Motor neuron (in vitro differentiated cells): ENCODE results near the gene AKAP12. TPM values are rescaled to one million over a fixed set of nuclear protein-coding genes. Genes with fewer than 3 reads are reported as not detected.
"Not testable (repeated sequence)": the region's sequence is repeated elsewhere in the genome, so short reads cannot be mapped to it uniquely, and the experiment has no call there.

Experiments
- ATAC-seq, 8 experiments: fragments of 200-7000 bp; cut with Tn5 transposase; replicated peaks in 6 of 8; 2 replicates each; pipeline ENCODE4 v1.8.0; 2021; ENCODE audit warnings: mild to moderate bottlenecking in 8 of 8, moderate library complexity in 8 of 8
- H3K27ac ChIP-seq, 2 donors: fragments of 250-450 bp; sonication (Bioruptor Pico); 2 replicates each; pipeline ENCODE4 v1.9.0; 2021; ENCODE audit warnings: antibody characterized with exemption in 2 of 2, mild to moderate bottlenecking in 2 of 2, moderate library complexity in 1 of 2
- H3K4me1 ChIP-seq, 2 donors: fragments of 250-450 bp; sonication (Bioruptor Pico); replicated peaks in 1 of 2; 2 replicates each; pipeline ENCODE4 v1.6.1; 2021; ENCODE audit warnings: antibody characterized with exemption in 2 of 2, mild to moderate bottlenecking in 2 of 2, moderate library complexity in 1 of 2
- H3K4me3 ChIP-seq, 5 donors: fragments of 250-450 bp; sonication (Bioruptor Pico); 2 replicates each; pipeline ENCODE4 v1.9.0; 2021; ENCODE audit warnings: antibody characterized with exemption in 5 of 5, mild to moderate bottlenecking in 5 of 5, moderate library complexity in 4 of 5
- WGBS, 10 experiments: fragments of 450-650 bp; shearing (Covaris generic); methylation state at CpG; one replicate each; pipeline ENCODE4 v1.0.0; 2022; 5-methylcytosine and 5-hydroxymethylcytosine counted together
- in situ Hi-C, 9 experiments: fragments of 400-800 bp; cut with MboI; loops; one replicate each; pipeline ENCODE4 v1.15.0; 2021; ENCODE audit warnings: low sequenced_read_pairs in 9 of 9, low pct_unique_long_range_greater_than_20kb in 2 of 9; ENCODE audit not compliant: unreplicated experiment in 9 of 9
- total RNA-seq, 8 experiments: library from RNA; unstranded; fragments of 300-600 nt; gene quantifications; 2 replicates each; pipeline versions ENCODE4 v1.2.3 to v1.2.4, GENCODE V29; 2022

AKAP12 gene
- total RNA-seq, 8 experiments from 2014 or later, result 71.1 to 553 (median 180) TPM

- Histone ChIP-seq H3K27ac (no peak overlapping the region), H3K4me3 (no peak overlapping the region), H3K4me1 (peaks cover 20 to 22% of the 10 kb centered on the region in 2 donors)
- WGBS, 10 experiments, result 65 to 100% (median 78%) methylated on average over 1 to 6 of the region's 6 CpGs; no CpG with 5 or more reads in 2 of the 10 experiments
- ATAC-seq, result peak in 2 of 8 experiments; percentile 9 to 59
- in situ Hi-C loops, result no loop called here
Measured at GRCh38 chr6:151370509-151371078, 130.8 kb downstream of the AKAP12 start.

- Histone ChIP-seq H3K27ac (no peak overlapping the region), H3K4me1 (peaks cover 20 to 22% of the 10 kb centered on the region in 2 donors), H3K4me3 (no peak overlapping the region)
- in situ Hi-C loops, result no loop called here
- 70 to 100% (median 94%) methylated on average over 1 to 5 of the region's 5 CpGs; no CpG with 5 or more reads in 2 of the 10 experiments for WGBS, 10 experiments
- ATAC-seq, result no peak
Measured at GRCh38 chr6:151372164-151372563, 132.4 kb downstream of the AKAP12 start.

- H3K27ac ChIP-seq, result peak overlapping the region; percentile 34 to 52
Measured at GRCh38 chr6:151374036-151374683, 134.4 kb downstream of the AKAP12 start.

GRCh38 chr6:151375833-151376232 lies 136.1 kb downstream of the AKAP12 start:
- in situ Hi-C loops, result no loop called here
- Histone ChIP-seq H3K4me3 (no peak overlapping the region), H3K4me1 (peaks cover 20 to 22% of the 10 kb centered on the region in 2 donors), H3K27ac (no peak overlapping the region)
- no peak for ATAC-seq
- WGBS, 10 experiments, result 29 to 100% (median 79%) methylated on average over 1 to 2 of the region's 2 CpGs; no CpG with 5 or more reads in 1 of the 10 experiments

More at GRCh38 chr6:151374036-151374683, 134.4 kb downstream of the AKAP12 start:
- 31 to 100% (median 43%) methylated on average over 1 to 5 of the region's 5 CpGs; no CpG with 5 or more reads in 3 of the 10 experiments for WGBS, 10 experiments
- Histone ChIP-seq H3K4me3 (no peak overlapping the region), H3K4me1 (peaks cover 20 to 22% of the 10 kb centered on the region in 2 donors)
- in situ Hi-C loops, result no loop called here
- peak; percentile 33 to 82 (median 66) for ATAC-seq

- no peak for ATAC-seq
- WGBS, 10 experiments, result 75 to 100% (median 90%) methylated on average over 1 of the region's 1 CpG; no CpG with 5 or more reads in 2 of the 10 experiments
Measured at GRCh38 chr6:151376440-151376839, 136.7 kb downstream of the AKAP12 start.

GRCh38 chr6:151377095-151377494 lies 137.3 kb downstream of the AKAP12 start:
- no peak overlapping the region for H3K27ac ChIP-seq
- 60 to 100% (median 100%) methylated on average over 1 to 3 of the region's 3 CpGs; no CpG with 5 or more reads in 3 of the 10 experiments for WGBS, 10 experiments
- peaks cover 20 to 22% of the 10 kb centered on the region in 2 donors for H3K4me1 ChIP-seq
- in situ Hi-C loops, result no loop called here
- ATAC-seq, result no peak
- H3K4me3 ChIP-seq, result no peak overlapping the region

More at GRCh38 chr6:151376440-151376839, 136.7 kb downstream of the AKAP12 start:
- H3K4me1 ChIP-seq, result peaks cover 20 to 22% of the 10 kb centered on the region in 2 donors
- in situ Hi-C loops, result no loop called here
- H3K27ac ChIP-seq, result no peak overlapping the region
- H3K4me3 ChIP-seq, result no peak overlapping the region

- peak in 3 of 8 experiments; percentile 84 to 90 (median 85) for ATAC-seq
- Histone ChIP-seq H3K4me3 (no peak overlapping the region), H3K27ac (no peak overlapping the region), H3K4me1 (peaks cover under 1% of the 10 kb centered on the region in 2 donors)
- WGBS, 10 experiments, result 20 to 100% (median 87%) methylated on average over 5 to 13 of the region's 14 CpGs
- in situ Hi-C loops, result no loop called here
Measured at GRCh38 chr6:151379933-151380847, 140.4 kb downstream of the AKAP12 start.

- in situ Hi-C loops, result no loop called here
- no peak overlapping the region for H3K27ac ChIP-seq
- WGBS, 10 experiments, result 100% methylated on average over 1 of the region's 1 CpG; no CpG with 5 or more reads in 7 of the 10 experiments
- peak in 3 of 8 experiments; percentile 5 to 39 (median 7) for ATAC-seq
- H3K4me3 ChIP-seq, result no peak overlapping the region
- H3K4me1 ChIP-seq, result no peaks in the 10 kb centered on the region
Measured at GRCh38 chr6:151380848-151381205, 141.1 kb downstream of the AKAP12 start.

- in situ Hi-C loops, result no loop called here
- ATAC-seq, result no peak
- 60 to 100% (median 93%) methylated on average over 1 to 4 of the region's 4 CpGs; no CpG with 5 or more reads in 1 of the 10 experiments for WGBS, 10 experiments
- no peak overlapping the region for H3K4me3 ChIP-seq
- H3K27ac ChIP-seq, result no peak overlapping the region
- H3K4me1 ChIP-seq, result no peaks in the 10 kb centered on the region
Measured at GRCh38 chr6:151381722-151382121, 142.0 kb downstream of the AKAP12 start.

GRCh38 chr6:151382631-151383030 lies 142.9 kb downstream of the AKAP12 start:
- WGBS, 10 experiments, result 87 to 100% (median 98%) methylated on average over 3 to 9 of the region's 9 CpGs; no CpG with 5 or more reads in 4 of the 10 experiments
- H3K4me1 ChIP-seq, ATAC-seq, in situ Hi-C loops, H3K4me3 ChIP-seq, H3K27ac ChIP-seq: not testable (repeated sequence)

- H3K4me1 ChIP-seq, result peaks cover 0 to 6% of the 10 kb centered on the region in 2 donors
- in situ Hi-C loops, result no loop called here
- no peak overlapping the region for H3K4me3 ChIP-seq
- 79 to 100% (median 94%) methylated on average over 2 to 5 of the region's 5 CpGs; no CpG with 5 or more reads in 1 of the 10 experiments for WGBS, 10 experiments
- H3K27ac ChIP-seq, result no peak overlapping the region
- ATAC-seq, result no peak
Measured at GRCh38 chr6:151384151-151384550, 144.4 kb downstream of the AKAP12 start.

GRCh38 chr6:151385177-151385576 lies 145.4 kb downstream of the AKAP12 start:
- Histone ChIP-seq H3K27ac (no peak overlapping the region), H3K4me1 (peaks cover 0 to 6% of the 10 kb centered on the region in 2 donors), H3K4me3 (no peak overlapping the region)
- in situ Hi-C loops, result no loop called here
- WGBS, 10 experiments, result 83 to 100% (median 100%) methylated on average over 1 of the region's 1 CpG; no CpG with 5 or more reads in 2 of the 10 experiments
- no peak for ATAC-seq
